HepG2 (cell line): ENCODE data around the gene HBS1L. TPM values are rescaled to one million over a fixed set of nuclear protein-coding genes. Genes with fewer than 3 reads are reported as not detected.

Source experiments
- ARID5B ChIP-seq: IDR thresholded peaks from 2 replicates; pipeline ENCODE4 v1.4.0; 2020; ENCODE audit warnings: mild to moderate bottlenecking, missing genetic modification reagents
- ATF6 ChIP-seq: sonication (generic); formaldehyde crosslinking; conservative IDR thresholded peaks from 2 replicates; pipeline ENCODE4 v1.4.0; 2020; ENCODE audit warnings: missing genetic modification reagents
- CREB1 ChIP-seq, 2 experiments: fragments of 450-650 bp in 1 of 2; IDR thresholded peaks; 2 replicates each; pipeline ENCODE4 v1.6.1; 2016 to 2017; ENCODE audit warnings: control low read depth in 1 of 2, mild to moderate bottlenecking in 1 of 2, missing compliant biosample characterization in 1 of 2, missing genetic modification characterization in 1 of 2
- HIC2 ChIP-seq: sonication (generic); formaldehyde crosslinking; IDR thresholded peaks from 2 replicates; pipeline ENCODE4 v1.9.0; 2022; ENCODE audit warnings: low read depth, missing genetic modification reagents
- KAT8 ChIP-seq: IDR thresholded peaks from 2 replicates; pipeline ENCODE4 v1.6.1; 2016; ENCODE audit warnings: missing genetic modification reagents, missing compliant biosample characterization
- KLF12 ChIP-seq: sonication (generic); formaldehyde crosslinking; IDR thresholded peaks from 2 replicates; pipeline ENCODE4 v1.4.0; 2020; ENCODE audit warnings: missing genetic modification reagents, borderline replicate concordance
- MATR3 ChIP-seq: sonication (generic); formaldehyde crosslinking; IDR thresholded peaks from 2 replicates; pipeline ENCODE4 v1.4.0; 2020; ENCODE audit warnings: missing genetic modification reagents
- MLLT10 ChIP-seq: sonication (generic); formaldehyde crosslinking; IDR thresholded peaks from 2 replicates; pipeline ENCODE4 v1.4.0; 2020; ENCODE audit warnings: missing genetic modification reagents
- PHF20 ChIP-seq: sonication (generic); formaldehyde crosslinking; IDR thresholded peaks from 2 replicates; pipeline ENCODE4 v1.5.0; 2020; ENCODE audit warnings: mild to moderate bottlenecking, missing genetic modification reagents
- PHF21A ChIP-seq: sonication (generic); formaldehyde crosslinking; IDR thresholded peaks from 2 replicates; pipeline ENCODE4 v1.5.0; 2020; ENCODE audit warnings: mild to moderate bottlenecking, missing genetic modification reagents
- ZBTB20 ChIP-seq: sonication (generic); formaldehyde crosslinking; IDR thresholded peaks from 2 replicates; pipeline ENCODE4 v1.8.1; 2023; ENCODE audit warnings: missing genetic modification reagents, low read depth, mild to moderate bottlenecking, borderline replicate concordance
- ZNF576 ChIP-seq: sonication (generic); formaldehyde crosslinking; IDR thresholded peaks from 2 replicates; pipeline ENCODE4 v1.4.0; 2020; ENCODE audit warnings: mild to moderate bottlenecking, missing genetic modification reagents
- ZNF644 ChIP-seq: IDR thresholded peaks from 2 replicates; pipeline ENCODE4 v1.6.1; 2016; ENCODE audit warnings: low read depth
- ZNF687 ChIP-seq: sonication (generic); formaldehyde crosslinking; IDR thresholded peaks from 2 replicates; pipeline ENCODE4 v1.5.1; 2020; ENCODE audit warnings: mild to moderate bottlenecking, missing genetic modification reagents, moderate library complexity
- ZNF879 ChIP-seq: sonication (generic); formaldehyde crosslinking; IDR thresholded peaks from 2 replicates; pipeline ENCODE4 v1.8.1; 2023; ENCODE audit warnings: missing genetic modification reagents
- ZSCAN9 ChIP-seq: IDR thresholded peaks from 2 replicates; pipeline ENCODE4 v1.6.1; 2016; ENCODE audit warnings: borderline replicate concordance
- polyA plus RNA-seq, 8 experiments: library from polyadenylated mRNA; depleted of rRNA in 3 of 8; stranded (reverse) in 7 of 8; unstranded in 1 of 8; fragments of >200 nt; fragmentation: Illumina TruSeq in 4 of 8; extraction: Trizol in 4 of 8; gene quantifications; 2 replicates each; pipeline versions ENCODE4 v1.2.1 to v1.2.3, GENCODE V29; 2011 to 2016; ENCODE audit warnings: low read depth in 4 of 8, missing spikeins in 1 of 8, mixed read lengths in 1 of 8; ENCODE audit not compliant: insufficient read depth in 1 of 8
- total RNA-seq, 5 experiments: library from RNA; depleted of rRNA; stranded (reverse); fragments of >200 nt; fragmentation: Illumina TruSeq; extraction: Trizol; gene quantifications; 2 replicates each; pipeline ENCODE4 v1.2.3, GENCODE V29; 2016; ENCODE audit warnings: low read depth in 1 of 5

Gene HBS1L
- total and polyA plus RNA-seq, 2 of the 13 experiments (the other 11 are each of a cell fraction or from before 2014, with no cell fraction given), result 44.1 to 138 TPM

- TF ChIP-seq ARID5B, result peak; percentile 73
- peak; percentile 96 for TF ChIP-seq PHF20
- no peak for TF ChIP-seq ZNF576 (CRISPR knock-in tag)
- no peak; the same call in 1 of the 2 replicates for TF ChIP-seq KLF12 (CRISPR knock-in tag)
- TF ChIP-seq PHF21A (CRISPR knock-in tag), result peak; percentile 80; the same call in 1 of the 2 replicates
- peak; percentile 97 for TF ChIP-seq ZSCAN9 (CRISPR knock-in tag)
- TF ChIP-seq ZNF879 (CRISPR knock-in tag), result 0 out of 2 replicates have a peak, but pooled peaks have one; percentile 45
- peak; percentile 99 for TF ChIP-seq ZNF687 (CRISPR knock-in tag)
- peak; percentile 98 for TF ChIP-seq KAT8 (CRISPR knock-in tag)
- peak; percentile 82 for TF ChIP-seq CREB1 (IDR thresholded peaks at IDR 0.05)
- peak; percentile 96 for TF ChIP-seq CREB1 (CRISPR knock-in tag; IDR thresholded peaks at IDR 0.05)
- peak; percentile 76 for TF ChIP-seq ZNF644 (CRISPR knock-in tag)
- no peak for TF ChIP-seq MATR3 (CRISPR knock-in tag)
- TF ChIP-seq ATF6 (CRISPR knock-in tag), result peak; percentile 80
- 0 out of 2 replicates have a peak, but pooled peaks have one; percentile 22 for TF ChIP-seq HIC2
- TF ChIP-seq MLLT10 (CRISPR knock-in tag), result no peak
- no peak; the same call in 1 of the 2 replicates for TF ChIP-seq ZBTB20 (CRISPR knock-in tag)
Observed at GRCh38 chr6:135054569-135055498, at the start of gene HBS1L (continued).
